Neural progenitor cell (in vitro differentiated cells): ENCODE results near the gene GPLD1. TPM values are rescaled to one million over a fixed set of nuclear protein-coding genes. Genes with fewer than 3 reads are reported as not detected.

Experiments used
- DNase-seq: peaks from one replicate; pipeline ENCODE4 v3.0.0-alpha.2; 2016; ENCODE audit warnings: low spot score
- H2AFZ ChIP-seq: fragments of 200-600 bp; sonication (generic); replicated peaks from 2 replicates; pipeline ENCODE4 v1.6.1; 2016; ENCODE audit warnings: antibody characterized with exemption
- H3F3A ChIP-seq: fragments of 200-600 bp; sonication (generic); 2 replicates; pipeline ENCODE4 v1.6.1; 2016; ENCODE audit warnings: antibody characterized with exemption, low read depth
- H3K27ac ChIP-seq: fragments of 200-600 bp; sonication (generic); 2 replicates; pipeline ENCODE4 v1.5.1; 2016; ENCODE audit warnings: mild to moderate bottlenecking
- H3K27me3 ChIP-seq: fragments of 200-600 bp; sonication (generic); 2 replicates; pipeline ENCODE4 v1.6.1; 2016; ENCODE audit warnings: mild to moderate bottlenecking, moderate library complexity
- H3K36me3 ChIP-seq: fragments of 200-600 bp; sonication (generic); 2 replicates; pipeline ENCODE4 v1.5.1; 2016
- H3K4me1 ChIP-seq: fragments of 200-600 bp; sonication (generic); 2 replicates; pipeline ENCODE4 v1.6.1; 2016; ENCODE audit warnings: mixed run types
- H3K4me2 ChIP-seq: fragments of 200-600 bp; sonication (generic); 2 replicates; pipeline ENCODE4 v1.6.1; 2016
- H3K4me3 ChIP-seq: fragments of 200-600 bp; sonication (generic); 2 replicates; pipeline ENCODE4 v1.5.1; 2016
- H3K79me2 ChIP-seq: fragments of 200-600 bp; sonication (generic); 2 replicates; pipeline ENCODE4 v1.6.1; 2016; ENCODE audit warnings: low read depth
- H3K9ac ChIP-seq: fragments of 200-600 bp; sonication (generic); 2 replicates; pipeline ENCODE4 v1.6.1; 2016
- H3K9me3 ChIP-seq: fragments of 200-600 bp; sonication (generic); 2 replicates; pipeline ENCODE4 v1.5.1; 2016; ENCODE audit warnings: low read depth
- H4K20me1 ChIP-seq: fragments of 200-600 bp; sonication (generic); 2 replicates; pipeline ENCODE4 v1.6.1; 2016; ENCODE audit warnings: low read depth
- H3K27ac Mint-ChIP-seq: 3 replicates; pipeline ENCODE4 v1.8.0; 2021; ENCODE audit warnings: mixed read lengths
- H3K27me3 Mint-ChIP-seq: 2 replicates; pipeline ENCODE4 v1.8.0; 2022; ENCODE audit warnings: low read depth, mild to moderate bottlenecking, inconsistent platforms, moderate library complexity, mixed read lengths; ENCODE audit not compliant: insufficient read depth
- H3K36me3 Mint-ChIP-seq: 3 replicates; pipeline ENCODE4 v1.8.0; 2021; ENCODE audit warnings: mixed read lengths
- H3K4me1 Mint-ChIP-seq: 3 replicates; pipeline ENCODE4 v1.8.0; 2021; ENCODE audit warnings: mixed read lengths
- H3K4me3 Mint-ChIP-seq: 3 replicates; pipeline ENCODE4 v1.8.0; 2021; ENCODE audit warnings: mild to moderate bottlenecking, moderate library complexity, mixed read lengths
- H3K9me3 Mint-ChIP-seq: 3 replicates; pipeline ENCODE4 v1.8.0; 2020; ENCODE audit warnings: mixed read lengths
- CTCF ChIP-seq: fragments of 200-600 bp; sonication (generic); IDR thresholded peaks from 2 replicates; pipeline ENCODE4 v1.5.1; 2017; ENCODE audit warnings: antibody characterized with exemption, mild to moderate bottlenecking
- EZH2 ChIP-seq: fragments of 200-600 bp; sonication (generic); IDR thresholded peaks from 2 replicates; pipeline ENCODE4 v1.6.1; 2017; ENCODE audit warnings: antibody characterized with exemption, mild to moderate bottlenecking, moderate library complexity
- EZH2phosphoT487 ChIP-seq: fragments of 200-600 bp; sonication (generic); IDR thresholded peaks from 2 replicates; pipeline ENCODE4 v1.6.1; 2017; ENCODE audit warnings: antibody characterized with exemption
- total RNA-seq: library from RNA; depleted of rRNA; stranded (reverse); fragments of >200 nt; gene quantifications from 2 replicates; pipeline ENCODE4 v1.2.3, GENCODE V29; 2015; ENCODE audit warnings: low replicate concordance

The GPLD1 gene
- total RNA-seq = 4.2 and 8.3 TPM in 2 replicates

GRCh38 chr6:24489470-24489869 is at the start of gene GPLD1:
Gene GPLD1, minus strand, starts transcription at chr6:24489578. Its CDS starts 67 bp downstream, at chr6:24489511.
- Mint-ChIP-seq H3K4me1 (peaks cover 11% of the 10 kb centered on the region), H3K27me3 (peaks cover 2% of the 10 kb centered on the region), H3K27ac (peak within 1 kb of the TSS; percentile 19), H3K9me3 (no peaks in the 10 kb centered on the region), H3K36me3 (no peaks in the 10 kb centered on the region), H3K4me3 (no peak within 1 kb of the TSS)
- H2AFZ ChIP-seq = no peak within 1 kb of the TSS
- H3K4me3 ChIP-seq = no peak within 1 kb of the TSS
- H3K36me3 ChIP-seq = no peaks in the 10 kb centered on the region
- H3K4me2 ChIP-seq = no peak within 1 kb of the TSS
- no peak within 1 kb of the TSS for H3K27ac ChIP-seq
- H3K9me3 ChIP-seq = no peaks in the 10 kb centered on the region
- peaks cover 4% of the 10 kb centered on the region for H4K20me1 ChIP-seq
- no peaks in the 10 kb centered on the region for H3K79me2 ChIP-seq
- no peaks in the 10 kb centered on the region for H3K4me1 ChIP-seq
- H3K9ac ChIP-seq = no peak within 1 kb of the TSS
- peaks cover 19% of the 10 kb centered on the region for H3F3A ChIP-seq
- TF ChIP-seq EZH2phosphoT487 (no peak), CTCF (no peak), EZH2 (no peak)
- no peak for DNase-seq
- H3K27me3 ChIP-seq = peaks cover 14% of the 10 kb centered on the region

- H3K9ac ChIP-seq = no peak overlapping the region
- no peak overlapping the region for H3K4me3 ChIP-seq
- no peak for TF ChIP-seq CTCF
- no peak for TF ChIP-seq EZH2phosphoT487
- no peak for TF ChIP-seq EZH2
- no peaks in the 10 kb centered on the region for H3K9me3 ChIP-seq
- no peaks in the 10 kb centered on the region for H3K27me3 ChIP-seq
- peaks cover 8% of the 10 kb centered on the region for H3F3A ChIP-seq
- no peaks in the 10 kb centered on the region for H3K36me3 ChIP-seq
- Mint-ChIP-seq H3K36me3 (peaks cover 4% of the 10 kb centered on the region), H3K9me3 (no peaks in the 10 kb centered on the region), H3K27me3 (peaks cover 2% of the 10 kb centered on the region), H3K4me3 (no peak overlapping the region), H3K4me1 (peaks cover 12% of the 10 kb centered on the region), H3K27ac (no peak overlapping the region)
- no peak overlapping the region for H3K27ac ChIP-seq
- no peak overlapping the region for H2AFZ ChIP-seq
- H4K20me1 ChIP-seq = no peaks in the 10 kb centered on the region
- no peaks in the 10 kb centered on the region for H3K79me2 ChIP-seq
- no peak overlapping the region for H3K4me2 ChIP-seq
- no peak for DNase-seq
- peaks cover 18% of the 10 kb centered on the region for H3K4me1 ChIP-seq
Observed at GRCh38 chr6:24537771-24538385, 48.5 kb upstream of the GPLD1 start.

GRCh38 chr6:24537082-24537699 is 47.8 kb upstream of the GPLD1 start:
- Histone ChIP-seq H3F3A (peaks cover 8% of the 10 kb centered on the region), H3K27ac (no peak overlapping the region), H3K79me2 (no peaks in the 10 kb centered on the region), H3K36me3 (no peaks in the 10 kb centered on the region), H4K20me1 (no peaks in the 10 kb centered on the region), H2AFZ (no peak overlapping the region), H3K9me3 (no peaks in the 10 kb centered on the region), H3K4me2 (no peak overlapping the region), H3K4me1 (peaks cover 18% of the 10 kb centered on the region), H3K9ac (no peak overlapping the region), H3K27me3 (no peaks in the 10 kb centered on the region), H3K4me3 (no peak overlapping the region)
- peaks cover 4% of the 10 kb centered on the region for H3K36me3 Mint-ChIP-seq
- peaks cover 2% of the 10 kb centered on the region for H3K27me3 Mint-ChIP-seq
- DNase-seq = no peak
- no peak overlapping the region for H3K27ac Mint-ChIP-seq
- H3K4me1 Mint-ChIP-seq = peaks cover 12% of the 10 kb centered on the region
- H3K4me3 Mint-ChIP-seq = no peak overlapping the region
- no peaks in the 10 kb centered on the region for H3K9me3 Mint-ChIP-seq
- TF ChIP-seq EZH2phosphoT487 (no peak), CTCF (no peak), EZH2 (no peak)
